GM18499 (cell line): ENCODE data around the gene NUCB1.
"Not testable (repeated sequence)": the region's sequence is repeated elsewhere in the genome, so short reads cannot be mapped to it uniquely, and the experiment has no call there.

Experiments
- ATAC-seq: cut with Tn5 transposase; IDR thresholded peaks from one replicate; pipeline ENCODE4 v1.9.1; 2021; ENCODE audit warnings: moderate number of reproducible peaks; ENCODE audit not compliant: insufficient read depth, unreplicated experiment

The NUCB1 gene

GRCh38 chr19:48926909-48927308 lies 26.8 kb downstream of the NUCB1 start:
- no peak for ATAC-seq

- ATAC-seq, result not testable (repeated sequence)
Measured at GRCh38 chr19:48927692-48928091, 27.6 kb downstream of the NUCB1 start.

GRCh38 chr19:48928164-48929025 lies 28.3 kb downstream of the NUCB1 start:
- ATAC-seq, result no peak

GRCh38 chr19:48933382-48933932 lies 33.3 kb downstream of the NUCB1 start, which contains the start of gene DHDH:
Gene DHDH (plus strand): TSS chr19:48933699. CDS start chr19:48933722, 23 bp downstream.
- ATAC-seq, result no peak

DNA sequence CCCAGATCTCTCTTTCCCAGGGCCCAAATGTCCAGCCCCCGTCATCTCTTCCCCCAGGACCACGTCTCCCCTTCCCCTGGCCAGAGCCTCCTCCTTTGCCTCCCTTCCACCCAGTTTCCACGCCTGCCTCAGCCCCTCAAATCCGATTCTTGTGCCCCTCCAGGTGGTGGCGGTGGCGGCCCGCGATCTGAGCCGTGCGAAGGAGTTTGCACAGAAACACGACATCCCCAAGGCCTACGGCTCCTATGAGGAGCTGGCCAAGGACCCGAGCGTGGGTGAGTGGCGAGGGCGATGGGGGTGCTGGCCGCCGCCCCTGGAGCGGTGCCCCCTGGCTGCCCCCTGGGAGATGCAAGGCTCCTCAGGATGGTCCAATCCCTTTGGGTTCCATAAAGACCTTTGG lies 34.7 kb downstream of the NUCB1 start:
- no peak for ATAC-seq

- no peak for ATAC-seq
Measured at GRCh38 chr19:48935864-48936263, 35.8 kb downstream of the NUCB1 start.

GRCh38 chr19:48938256-48938655 lies 38.1 kb downstream of the NUCB1 start:
- no peak for ATAC-seq

DNA sequence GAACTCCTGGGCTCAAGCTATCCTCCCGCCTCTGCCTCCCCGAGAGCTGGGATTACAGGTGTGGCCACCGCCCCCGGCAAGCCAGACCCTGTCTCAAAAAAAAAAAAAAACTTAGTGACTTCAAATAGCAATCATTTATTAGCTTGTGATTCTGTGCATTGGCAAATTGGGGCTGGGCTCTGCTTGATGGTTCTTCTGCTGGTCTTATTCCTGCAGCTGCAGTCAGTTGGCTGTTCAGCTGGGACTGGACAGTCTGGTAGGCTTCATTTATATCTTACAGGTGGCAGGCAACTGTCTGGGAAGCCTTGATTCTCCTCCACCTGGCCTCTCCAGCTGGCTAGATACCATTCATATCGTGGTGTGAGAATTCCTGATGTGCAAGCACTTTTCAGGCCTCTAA lies 40.8 kb downstream of the NUCB1 start:
- no peak for ATAC-seq

- ATAC-seq, result no peak
Measured at GRCh38 chr19:48943081-48943480, 43.0 kb downstream of the NUCB1 start.

DNA sequence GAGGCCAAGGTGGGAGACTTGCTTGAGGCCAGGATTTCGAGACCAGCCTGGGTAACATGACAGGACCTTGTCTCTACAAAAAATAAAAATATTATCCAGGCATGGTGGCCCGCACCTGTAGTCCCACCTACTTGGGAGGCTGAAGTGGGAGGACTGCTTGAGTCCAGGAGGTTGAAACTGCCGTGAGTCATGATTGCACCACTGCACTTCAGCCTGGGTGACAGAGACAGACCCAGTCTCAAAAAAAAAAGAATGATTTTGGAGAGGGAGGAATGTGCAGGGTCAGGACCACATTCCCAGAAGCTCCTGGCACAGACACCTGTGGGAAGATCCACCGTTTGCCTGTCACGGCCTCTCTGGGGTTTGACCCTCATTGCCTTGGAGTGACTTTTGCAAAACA lies 45.3 kb downstream of the NUCB1 start:
- no peak for ATAC-seq

DNA sequence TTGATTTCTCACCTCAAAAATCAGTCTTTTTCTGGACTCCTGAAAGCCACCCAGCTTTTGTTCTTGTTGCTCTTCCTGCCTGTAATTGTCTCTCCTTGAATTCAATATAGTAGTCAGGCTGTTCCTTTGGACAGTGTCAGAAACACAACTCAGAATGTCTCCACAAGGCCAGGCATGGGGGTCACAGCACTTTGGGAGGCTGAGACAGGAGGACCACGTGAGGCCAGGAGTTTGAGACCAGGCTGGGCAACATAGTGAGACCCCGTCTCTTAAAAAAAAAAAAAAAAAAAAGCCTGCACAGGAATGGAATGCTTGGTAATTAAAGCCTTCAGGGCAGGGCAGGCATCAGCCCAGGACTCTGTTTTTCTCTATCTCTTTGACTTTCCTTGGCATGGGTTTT lies 45.7 kb downstream of the NUCB1 start:
- ATAC-seq, result no peak

GRCh38 chr19:48946463-48947257 lies 46.5 kb downstream of the NUCB1 start:
- ATAC-seq, result no peak

- ATAC-seq, result no peak
Measured at GRCh38 chr19:48947258-48947542, 47.1 kb downstream of the NUCB1 start.

DNA sequence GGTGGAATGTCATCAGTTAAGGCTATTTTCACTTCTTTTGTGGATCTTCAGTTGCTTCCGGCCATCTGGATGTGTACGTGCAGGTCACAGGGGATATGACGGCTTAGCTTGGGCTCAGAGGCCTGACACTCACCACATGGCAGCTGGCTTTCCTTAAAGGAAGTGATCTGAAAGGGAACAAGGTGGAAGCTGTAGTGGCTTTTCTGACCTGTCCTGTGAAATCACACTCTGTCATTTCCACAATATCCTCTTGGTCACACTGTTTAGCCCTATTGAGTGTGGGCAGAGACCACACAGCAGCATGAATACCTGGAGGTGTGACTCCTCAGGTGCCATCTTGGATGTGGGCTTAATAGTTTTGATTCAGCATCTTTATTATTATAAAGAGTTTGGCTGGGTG lies 50.0 kb downstream of the NUCB1 start:
- no peak for ATAC-seq

DNA sequence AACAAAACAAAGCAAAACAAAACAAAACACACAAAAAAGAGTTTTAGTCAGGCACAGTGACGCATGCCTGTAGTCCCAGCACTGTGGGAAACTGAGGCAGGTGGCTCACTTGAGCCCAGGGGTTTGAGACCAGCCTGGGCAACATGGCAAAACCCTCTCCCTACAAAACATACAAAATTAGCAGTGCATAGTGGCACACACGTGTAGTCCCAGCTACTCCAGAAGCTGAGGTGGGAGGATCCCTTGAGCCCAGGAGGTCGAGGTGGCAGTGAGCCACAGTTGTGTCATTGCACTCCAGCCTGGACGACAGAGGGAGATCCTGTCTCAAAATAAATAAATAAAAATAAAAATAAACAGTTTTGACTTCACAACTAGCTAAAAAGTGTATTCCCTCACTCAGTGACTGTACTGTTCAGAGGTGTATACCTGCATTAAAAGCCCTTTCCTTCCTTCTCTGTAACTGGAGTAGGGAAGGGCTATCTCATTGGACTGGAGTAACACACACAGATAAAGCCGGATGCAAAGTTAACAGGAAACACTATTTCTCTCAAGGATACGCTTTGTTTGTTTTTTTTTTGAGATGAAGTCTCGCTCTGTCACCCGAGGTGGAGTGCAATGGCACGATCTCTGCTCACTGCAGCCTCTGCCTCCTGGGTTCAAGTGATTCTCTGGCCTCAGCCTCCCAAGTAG lies 50.9 kb downstream of the NUCB1 start:
- ATAC-seq, result no peak

- no peak for ATAC-seq
Measured at GRCh38 chr19:48953141-48953540, 53.0 kb downstream of the NUCB1 start.

- no peak for ATAC-seq
Measured at GRCh38 chr19:48953990-48954594, 54.0 kb downstream of the NUCB1 start.

GRCh38 chr19:48954595-48955307 lies 54.6 kb downstream of the NUCB1 start, which contains the start of gene BAX:
Gene BAX (plus strand): TSS chr19:48954875. CDS start chr19:48954929, 54 bp downstream.
- no peak for ATAC-seq

DNA sequence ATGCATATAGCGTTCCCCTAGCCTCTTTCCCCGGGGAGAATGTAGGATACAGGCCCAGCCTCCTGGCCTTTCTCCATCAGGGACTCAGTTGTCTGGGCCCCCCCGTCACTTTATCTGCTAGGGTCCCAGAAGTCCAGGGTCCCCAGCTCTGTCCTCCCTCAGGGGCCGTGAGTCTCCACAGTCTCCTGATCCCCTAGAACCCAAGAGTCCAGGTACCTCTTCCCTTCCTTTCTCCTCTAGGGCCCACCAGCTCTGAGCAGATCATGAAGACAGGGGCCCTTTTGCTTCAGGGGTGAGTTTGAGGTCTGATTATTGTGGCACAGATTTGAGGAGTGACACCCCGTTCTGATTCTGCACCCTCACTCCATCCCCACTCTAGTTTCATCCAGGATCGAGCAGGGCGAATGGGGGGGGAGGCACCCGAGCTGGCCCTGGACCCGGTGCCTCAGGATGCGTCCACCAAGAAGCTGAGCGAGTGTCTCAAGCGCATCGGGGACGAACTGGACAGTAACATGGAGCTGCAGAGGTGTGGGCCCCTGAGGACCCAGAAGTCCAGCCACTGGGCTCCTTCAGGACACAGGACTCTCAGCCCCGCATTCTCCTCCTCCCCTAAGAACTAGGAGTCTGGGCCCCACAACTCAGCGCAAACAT lies 55.3 kb downstream of the NUCB1 start:
- no peak for ATAC-seq
